Fibroblast of lung (primary cell): ENCODE measurements around the gene ATL1.

ENCODE experiments used
- EZH2 ChIP-seq: IDR thresholded peaks from 2 replicates; pipeline ENCODE4 v1.5.1; 2012; ENCODE audit warnings: low read length, control low read depth, mild to moderate bottlenecking; ENCODE audit errors: missing control alignments
- TF ChIP-seq, protein P1 (sequence below), 2 donors: IDR thresholded peaks in 1 of 2; conservative IDR thresholded peaks in 1 of 2; 1 replicate in 1 of 2; 2 replicates in 1 of 2; pipeline ENCODE4 v1.5.1; 2011 to 2012; ENCODE audit warnings: low read length in 2 of 2, control low read depth in 1 of 2, inconsistent platforms in 1 of 2, low read depth in 1 of 2, mild to moderate bottlenecking in 1 of 2

DNA sequence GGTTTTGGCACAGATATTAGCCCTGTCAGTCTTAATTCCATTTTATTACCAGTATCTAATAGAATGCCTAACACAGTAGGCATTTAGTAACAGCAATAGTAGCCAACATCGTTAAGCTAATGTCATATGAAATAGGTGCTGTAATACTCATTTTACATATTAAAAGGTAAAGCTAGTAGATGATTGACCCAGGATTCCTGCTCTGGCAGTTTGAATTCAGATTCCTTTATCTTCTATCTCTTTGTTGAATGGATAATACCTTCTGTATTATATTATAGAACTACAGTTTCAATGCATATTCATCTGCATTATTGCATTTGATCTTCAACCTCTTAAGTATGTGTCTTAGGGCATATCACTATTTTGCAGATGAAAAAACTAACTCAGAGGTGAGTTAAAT, 2.9 kb downstream of the ATL1 start:
- TF ChIP-seq, protein P1, sequence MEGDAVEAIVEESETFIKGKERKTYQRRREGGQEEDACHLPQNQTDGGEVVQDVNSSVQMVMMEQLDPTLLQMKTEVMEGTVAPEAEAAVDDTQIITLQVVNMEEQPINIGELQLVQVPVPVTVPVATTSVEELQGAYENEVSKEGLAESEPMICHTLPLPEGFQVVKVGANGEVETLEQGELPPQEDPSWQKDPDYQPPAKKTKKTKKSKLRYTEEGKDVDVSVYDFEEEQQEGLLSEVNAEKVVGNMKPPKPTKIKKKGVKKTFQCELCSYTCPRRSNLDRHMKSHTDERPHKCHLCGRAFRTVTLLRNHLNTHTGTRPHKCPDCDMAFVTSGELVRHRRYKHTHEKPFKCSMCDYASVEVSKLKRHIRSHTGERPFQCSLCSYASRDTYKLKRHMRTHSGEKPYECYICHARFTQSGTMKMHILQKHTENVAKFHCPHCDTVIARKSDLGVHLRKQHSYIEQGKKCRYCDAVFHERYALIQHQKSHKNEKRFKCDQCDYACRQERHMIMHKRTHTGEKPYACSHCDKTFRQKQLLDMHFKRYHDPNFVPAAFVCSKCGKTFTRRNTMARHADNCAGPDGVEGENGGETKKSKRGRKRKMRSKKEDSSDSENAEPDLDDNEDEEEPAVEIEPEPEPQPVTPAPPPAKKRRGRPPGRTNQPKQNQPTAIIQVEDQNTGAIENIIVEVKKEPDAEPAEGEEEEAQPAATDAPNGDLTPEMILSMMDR (conservative IDR thresholded peaks at IDR 0.05 in 1 of 2, IDR thresholded peaks at IDR 0.05 in 1 of 2; ENCODE audit: low read depth in 1 of 2, low read length in 2 of 2), result no peak
- no peak for TF ChIP-seq EZH2
